ENCODE measurements around the gene CYTH1.

The CYTH1 gene

GRCh38 chr17:78715876-78716275, 66.2 kb downstream of the CYTH1 start:
- no peak for DNase-seq (ENCODE audit: low read depth)

GRCh38 chr17:78715000-78715771, 66.9 kb downstream of the CYTH1 start:
- no peak for DNase-seq (ENCODE audit: low read depth)

- no peak for DNase-seq (ENCODE audit: low read depth)
Observed at GRCh38 chr17:78714534-78714933, 67.5 kb downstream of the CYTH1 start.

- DNase-seq (ENCODE audit: low read depth) = no peak
Observed at GRCh38 chr17:78712043-78712442, 70.0 kb downstream of the CYTH1 start.

- DNase-seq (ENCODE audit: low read depth) = no peak
Observed at GRCh38 chr17:78710607-78711006, 71.5 kb downstream of the CYTH1 start.

GRCh38 chr17:78709751-78710181, 72.3 kb downstream of the CYTH1 start:
- DNase-seq (ENCODE audit: low read depth) = no peak

- no peak for DNase-seq (ENCODE audit: low read depth)
Observed at GRCh38 chr17:78709119-78709681, 72.9 kb downstream of the CYTH1 start.

GRCh38 chr17:78708510-78708973, 73.5 kb downstream of the CYTH1 start:
- DNase-seq (ENCODE audit: low read depth) = peak; percentile 85

- no peak for DNase-seq (ENCODE audit: low read depth)
Observed at GRCh38 chr17:78707923-78708322, 74.2 kb downstream of the CYTH1 start.

GRCh38 chr17:78707016-78707415, 75.1 kb downstream of the CYTH1 start:
- DNase-seq (ENCODE audit: low read depth) = no peak

GRCh38 chr17:78706271-78706915, 75.7 kb downstream of the CYTH1 start:
- DNase-seq (ENCODE audit: low read depth) = no peak

- no peak for DNase-seq (ENCODE audit: low read depth)
Observed at GRCh38 chr17:78705071-78705470, 77.0 kb downstream of the CYTH1 start.

- no peak for DNase-seq (ENCODE audit: low read depth)
Observed at GRCh38 chr17:78704594-78704993, 77.5 kb downstream of the CYTH1 start.

GRCh38 chr17:78697554-78698343, 84.3 kb downstream of the CYTH1 start:
- peak; percentile 62 for DNase-seq (ENCODE audit: low read depth)

GRCh38 chr17:78697122-78697521, 85.0 kb downstream of the CYTH1 start:
- no peak for DNase-seq (ENCODE audit: low read depth)

GRCh38 chr17:78696016-78696982, 85.8 kb downstream of the CYTH1 start:
- no peak for DNase-seq (ENCODE audit: low read depth)

GRCh38 chr17:78694805-78695531, 87.1 kb downstream of the CYTH1 start:
- no peak for DNase-seq (ENCODE audit: low read depth)

- DNase-seq (ENCODE audit: low read depth) = no peak
Observed at GRCh38 chr17:78693346-78694083, 88.6 kb downstream of the CYTH1 start.

GRCh38 chr17:78692460-78693010, 89.5 kb downstream of the CYTH1 start:
- no peak for DNase-seq (ENCODE audit: low read depth)

All from amniotic epithelial cell (primary cell).